ENCODE data around the gene ATP4B.

GRCh38 chr13:113657851-113658741 lies at the start of gene ATP4B:
- TF ChIP-seq CTCF (IDR thresholded peaks at IDR 0.05; ENCODE audit: poor library complexity), result no peak
- TF ChIP-seq EZH2 (IDR thresholded peaks at IDR 0.05; ENCODE audit: borderline replicate concordance), result no peak
- no peak for TF ChIP-seq EZH2phosphoT487 (IDR thresholded peaks at IDR 0.05; ENCODE audit: low read depth, severe bottlenecking, unreplicated experiment)
